K562 (cell line): ENCODE measurements around the gene GADD45G. TPM values are rescaled to one million over a fixed set of nuclear protein-coding genes. Genes with fewer than 3 reads are reported as not detected.

ENCODE experiments used
- ATAC-seq: fragments of 200-7000 bp; cut with Tn5 transposase; 3 replicates; pipeline ENCODE4 v1.9.1; 2020; ENCODE audit warnings: moderate library complexity
- BruUV-seq: library from RNA; stranded (reverse); fragments of 400-500 nt; replicated peaks from 2 replicates; lab custom pipeline; 2021; lab: Mats Ljungman, UMichigan
- CTCF ChIA-PET: fragments of 300-600 bp; formaldehyde crosslinking; extraction: SDS; loops from one replicate; lab custom pipeline; 2021; ENCODE audit warnings: low intra/inter-chr PET ratio; lab: Yijun Ruan, JAX
- POLR2A ChIA-PET: fragments of 300-600, 350-650 bp; sonication (Branson Sonifier 250); formaldehyde crosslinking; extraction: SDS; loops from one replicate; lab custom pipeline; 2021; ENCODE audit warnings: antibody characterized with exemption, inconsistent platforms; lab: Yijun Ruan, JAX
- DNase-seq, 4 experiments: peaks; one replicate each; pipeline versions ENCODE4 v3.0.0 to v3.0.0-alpha.2; 2011 to 2018; ENCODE audit warnings: low spot score in 3 of 4, mixed read lengths in 3 of 4; ENCODE audit errors: extremely low read depth in 1 of 4
- FAIRE-seq: peaks from 2 replicates; lab custom pipeline; 2011; peaks lifted over from hg19 to GRCh38; lab: Jason Lieb, UNC
- H2AFZ ChIP-seq: 2 replicates; pipeline ENCODE4 v1.6.0; 2011; ENCODE audit warnings: low read depth, low read length, control low read depth, inconsistent platforms
- H3K27ac ChIP-seq: fragments of 200-600 bp; 3 replicates; pipeline ENCODE4 v1.8.0; 2011; ENCODE audit warnings: low read depth, mild to moderate bottlenecking, control low read depth, inconsistent platforms, low read length, moderate library complexity, mixed read lengths; ENCODE audit errors: extremely low read depth
- H3K27me3 ChIP-seq, 2 experiments: fragments of 300-600 bp in 1 of 2; 2 replicates in 1 of 2; 3 replicates in 1 of 2; pipeline versions ENCODE4 v1.6.0 to v1.8.0; 2011; ENCODE audit warnings: inconsistent platforms in 2 of 2, low read length in 2 of 2, mild to moderate bottlenecking in 1 of 2, mixed read lengths in 1 of 2, moderate library complexity in 1 of 2; ENCODE audit not compliant: control insufficient read depth in 2 of 2, insufficient read depth in 2 of 2
- H3K36me3 ChIP-seq: fragments of 300-600 bp; 3 replicates; pipeline ENCODE4 v1.8.0; 2011; ENCODE audit warnings: mild to moderate bottlenecking, low read length, inconsistent platforms; ENCODE audit not compliant: control insufficient read depth, insufficient read depth
- H3K4me1 ChIP-seq, 2 experiments: fragments of 200-600 bp in 1 of 2; replicated peaks in 1 of 2; 2 replicates in 1 of 2; 3 replicates in 1 of 2; pipeline versions ENCODE4 v1.5.1 to v1.8.0; 2011; ENCODE audit warnings: inconsistent platforms in 2 of 2, low read length in 2 of 2, mild to moderate bottlenecking in 1 of 2, mixed read lengths in 1 of 2, moderate library complexity in 1 of 2; ENCODE audit not compliant: control insufficient read depth in 2 of 2, insufficient read depth in 2 of 2
- H3K4me2 ChIP-seq: 2 replicates; pipeline ENCODE4 v1.6.1; 2011; ENCODE audit warnings: low read length, control low read depth, inconsistent platforms, mixed read lengths; ENCODE audit not compliant: insufficient read depth
- H3K4me3 ChIP-seq: fragments of 200-600 bp; sonication (generic), shearing (Covaris generic); 2 replicates; pipeline ENCODE4 v1.5.1; 2016; ENCODE audit warnings: control low read depth, inconsistent platforms
- H3K79me2 ChIP-seq: fragments of 200-600 bp; 3 replicates; pipeline ENCODE4 v1.8.0; 2011; ENCODE audit warnings: low read length, inconsistent platforms; ENCODE audit not compliant: control insufficient read depth, insufficient read depth
- H3K9ac ChIP-seq, 2 experiments: 2 replicates each; pipeline versions ENCODE4 v1.6.0 to v1.6.1; 2011; ENCODE audit warnings: low read depth in 2 of 2, low read length in 2 of 2, control low read depth in 1 of 2, inconsistent platforms in 1 of 2, mild to moderate bottlenecking in 1 of 2, mixed read lengths in 1 of 2; ENCODE audit not compliant: insufficient read depth in 1 of 2
- H3K9me1 ChIP-seq: one replicate; pipeline ENCODE4 v1.6.0; 2011; ENCODE audit warnings: inconsistent platforms, mild to moderate bottlenecking, low read length, moderate library complexity; ENCODE audit not compliant: control insufficient read depth, insufficient read depth
- H3K9me3 ChIP-seq: replicated peaks from 2 replicates; pipeline ENCODE4 v1.5.1; 2011; ENCODE audit warnings: low read depth, low read length, inconsistent platforms; ENCODE audit not compliant: control insufficient read depth, insufficient read depth
- H4K20me1 ChIP-seq: replicated peaks from 2 replicates; pipeline ENCODE4 v1.6.1; 2011; ENCODE audit warnings: low read length, inconsistent platforms, mixed read lengths; ENCODE audit not compliant: control insufficient read depth, insufficient read depth
- CBX2 ChIP-seq: fragments of 200-600 bp; sonication (generic); IDR thresholded peaks from one replicate; pipeline ENCODE4 v1.6.1; 2012; ENCODE audit warnings: mild to moderate bottlenecking, low read length, inconsistent platforms; ENCODE audit not compliant: insufficient read depth, poor library complexity, severe bottlenecking
- GTF2A2 ChIP-seq: IDR thresholded peaks from 2 replicates; pipeline ENCODE4 v1.6.1; 2016; ENCODE audit warnings: mild to moderate bottlenecking, missing genetic modification characterization, missing compliant biosample characterization
- IRF9 ChIP-seq: fragments of 450-650 bp; IDR thresholded peaks from 2 replicates; pipeline ENCODE4 v1.6.1; 2016; ENCODE audit warnings: missing biosample characterization, missing genetic modification characterization
- LCOR ChIP-seq: sonication (generic); formaldehyde crosslinking; IDR thresholded peaks from 2 replicates; pipeline ENCODE4 v1.8.0; 2022; ENCODE audit warnings: mild to moderate bottlenecking, missing genetic modification reagents
- NCOA4 ChIP-seq: fragments of 450-650 bp; IDR thresholded peaks from 2 replicates; pipeline ENCODE4 v1.6.1; 2018; ENCODE audit warnings: mild to moderate bottlenecking; ENCODE audit not compliant: partially characterized antibody
- RAD21 ChIP-seq, 2 experiments: fragments of 250-450 bp in 1 of 2; fragments of 450-650 bp in 1 of 2; sonication (Bioruptor Pico) in 1 of 2; formaldehyde crosslinking in 1 of 2; IDR thresholded peaks in 1 of 2; conservative IDR thresholded peaks in 1 of 2; 2 replicates each; pipeline versions ENCODE4 v1.4.0 to v1.8.0; 2020 to 2022; ENCODE audit warnings: mild to moderate bottlenecking in 2 of 2, moderate library complexity in 1 of 2
- REST ChIP-seq, 2 experiments: fragments of 450-650 bp; formaldehyde crosslinking in 1 of 2; IDR thresholded peaks; 2 replicates each; pipeline versions ENCODE4 v1.4.0 to v1.6.1; 2014 to 2020; ENCODE audit warnings: mild to moderate bottlenecking in 2 of 2, borderline replicate concordance in 1 of 2, low read depth in 1 of 2
- SMC3 ChIP-seq: conservative IDR thresholded peaks from 2 replicates; pipeline ENCODE4 v1.6.1; 2011; ENCODE audit warnings: low read depth, low read length, improper control_type of control experiment; ENCODE audit not compliant: insufficient read depth
- ZNF41 ChIP-seq: fragments of 250-450 bp; sonication (Bioruptor Pico); conservative IDR thresholded peaks from 2 replicates; pipeline ENCODE4 v1.4.0; 2020; ENCODE audit warnings: mild to moderate bottlenecking
- WGBS: fragments of 100-300 bp; shearing (Covaris generic); methylation state at CpG from one replicate; pipeline ENCODE4 v1.1.6; 2016; ENCODE audit warnings: low coverage, mixed read lengths; ENCODE audit not compliant: insufficient coverage; ENCODE audit errors: missing lambda C conversion rate; 5-methylcytosine and 5-hydroxymethylcytosine counted together
- in situ Hi-C: fragments of 300-500 bp; cut with MboI; formaldehyde crosslinking; loops from 4 replicates; pipeline ENCODE4 v1.15.0; 2018; ENCODE audit warnings: inconsistent platforms, mixed read lengths
- intact Hi-C: fragments of 100-400 bp; cut with micrococcal nuclease; formaldehyde crosslinking; loops from 2 replicates; pipeline ENCODE4 v1.14.2; 2022
- polyA plus RNA-seq, 8 experiments: library from polyadenylated mRNA; depleted of rRNA in 4 of 8; stranded (reverse) in 5 of 8; unstranded in 3 of 8; fragments of >200 nt; fragmentation: Nextera tagmentation in 2 of 8; fragmentation: Illumina TruSeq in 1 of 8; extraction: Ambion mirVana in 2 of 8; extraction: Trizol in 1 of 8; gene quantifications; 2 replicates each; pipeline versions ENCODE4 v1.2.1 to v1.2.3, GENCODE V29; 2011 to 2014; ENCODE audit warnings: inconsistent platforms in 1 of 8, missing spikeins in 1 of 8
- total RNA-seq, 7 experiments: library from RNA; depleted of rRNA in 6 of 7; stranded (reverse); fragments of >200 nt in 6 of 7; fragmentation: Illumina TruSeq in 2 of 7; extraction: Trizol in 2 of 7; gene quantifications; 2 replicates each; pipeline versions ENCODE4 v1.2.1 to v1.2.3, GENCODE V29; 2011 to 2021; ENCODE audit warnings: low replicate concordance in 1 of 7

Gene GADD45G
- total and polyA plus RNA-seq, 9 of the 15 experiments (the other 6 are each of a cell fraction or from before 2014, with no cell fraction given) = 0.20 to 0.34 TPM; not detected in 7

GRCh38 chr9:89602978-89603766 lies 1.6 kb upstream of the GADD45G start:
- intact Hi-C loops = loop anchor here (1.0 to 10.0 kb wide), 3 partner anchors 62 to 496 kb away; no protein-coding TSS in a partner anchor
- ATAC-seq (peak; percentile 66), FAIRE-seq (peak; percentile 86), DNase-seq (peak; percentile 33 to 81 (median 38))
- CTCF ChIA-PET = interaction anchor here (1.3 to 1.8 kb wide), 3 partner anchors 27 to 499 kb away, joined by 5 to 11 read pairs (median 6); no protein-coding TSS in a partner anchor
- Histone ChIP-seq H3K79me2 (no peaks in the 10 kb centered on the region), H3K27me3 (no peaks in the 10 kb centered on the region), H3K4me2 (no peak overlapping the region), H3K4me1 (peaks cover 10 to 31% of the 10 kb centered on the region in 2 experiments; a peak in 4 of 5 replicates), H3K4me3 (no peak overlapping the region), H3K36me3 (no peaks in the 10 kb centered on the region), H3K9ac (no peak overlapping the region), H3K9me3 (no peaks in the 10 kb centered on the region), H2AFZ (no peak overlapping the region), H3K9me1 (no peaks in the 10 kb centered on the region), H3K27ac (no peak overlapping the region), H4K20me1 (0 out of 2 replicates have a peak, but pooled peaks cover 3% of the 10 kb centered on the region)
- no TSS peak for BruUV-seq
- in situ Hi-C loops = loop anchor here (5.0 kb wide), 1 partner anchor 499 kb away; no protein-coding TSS in a partner anchor
- 1% methylated on average over 17 of the region's 28 CpGs for WGBS
- POLR2A ChIA-PET = interaction anchor here (0.7 kb wide), 1 partner anchor 488 kb away, joined by 3 read pairs; no protein-coding TSS in a partner anchor
- TF ChIP-seq LCOR (CRISPR knock-in tag) (no peak), IRF9 (tag) (no peak), REST (IDR thresholded peaks at IDR 0.05; ENCODE audit: borderline replicate concordance) (peak; percentile 65), REST (CRISPR knock-in tag; IDR thresholded peaks at IDR 0.05; ENCODE audit: low read depth) (no peak), GTF2A2 (tag) (no peak), ZNF41 (CRISPR knock-in tag) (no peak), CBX2 (no peak), NCOA4 (no peak), RAD21 (CRISPR knock-in tag; conservative IDR thresholded peaks at IDR 0.05 in 1 of 2, IDR thresholded peaks at IDR 0.05 in 1 of 2) (peak; percentile 78 to 82), SMC3 (peak; percentile 72)
